Jurkat, Clone E6-1 (cell line): ENCODE data around the gene MRPS23.
A peak's percentile ranks its signal among the peaks of the same experiment; 100 is the strongest.
"Not testable (repeated sequence)": the region's sequence is repeated elsewhere in the genome, so short reads cannot be mapped to it uniquely, and the experiment has no call there.

ENCODE experiments used
- DNase-seq: peaks from one replicate; pipeline ENCODE4 v3.0.0-alpha.2; 2011; ENCODE audit warnings: low read depth, low spot score
- H3K4me3 ChIP-seq: 2 replicates; pipeline ENCODE4 v1.5.1; 2011; ENCODE audit warnings: mild to moderate bottlenecking, low read length, control low read depth, moderate library complexity

Gene MRPS23

GRCh38 chr17:57852092-57852954 lies 2.5 kb upstream of the MRPS23 start:
- no peak for DNase-seq
- no peak overlapping the region for H3K4me3 ChIP-seq

GRCh38 chr17:57849163-57849873 lies 526 bp downstream of the MRPS23 start:
- peak overlapping the region; percentile 100 for H3K4me3 ChIP-seq
- DNase-seq: no peak

- H3K4me3 ChIP-seq, DNase-seq: not testable (repeated sequence)
These were observed 3.5 kb downstream of the MRPS23 start for GRCh38 chr17:57846056-57846945.

GRCh38 chr17:57842280-57842679 lies 7.6 kb downstream of the MRPS23 start:
- no peak overlapping the region for H3K4me3 ChIP-seq
- DNase-seq: no peak

DNA sequence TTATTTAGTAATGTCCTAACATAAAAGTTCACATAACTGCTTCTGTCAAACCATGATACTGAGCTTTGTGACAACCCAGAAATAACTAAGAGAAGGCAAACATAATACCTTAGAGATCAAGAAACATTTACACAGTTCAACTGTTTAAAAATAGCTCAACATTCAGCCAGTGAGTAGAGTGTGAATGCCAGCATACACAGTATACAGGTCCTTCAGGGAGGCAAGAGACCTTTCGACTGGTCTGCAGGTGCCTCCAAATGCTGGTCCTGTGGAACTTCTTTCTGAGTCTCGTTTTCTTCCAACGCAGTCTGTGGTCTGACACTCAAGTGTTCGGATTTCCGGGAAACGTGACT lies 10.3 kb downstream of the MRPS23 start:
- H3K4me3 ChIP-seq: no peak overlapping the region
- no peak for DNase-seq

GRCh38 chr17:57838857-57839570 lies 10.8 kb downstream of the MRPS23 start:
- DNase-seq: no peak
- no peak overlapping the region for H3K4me3 ChIP-seq

DNA sequence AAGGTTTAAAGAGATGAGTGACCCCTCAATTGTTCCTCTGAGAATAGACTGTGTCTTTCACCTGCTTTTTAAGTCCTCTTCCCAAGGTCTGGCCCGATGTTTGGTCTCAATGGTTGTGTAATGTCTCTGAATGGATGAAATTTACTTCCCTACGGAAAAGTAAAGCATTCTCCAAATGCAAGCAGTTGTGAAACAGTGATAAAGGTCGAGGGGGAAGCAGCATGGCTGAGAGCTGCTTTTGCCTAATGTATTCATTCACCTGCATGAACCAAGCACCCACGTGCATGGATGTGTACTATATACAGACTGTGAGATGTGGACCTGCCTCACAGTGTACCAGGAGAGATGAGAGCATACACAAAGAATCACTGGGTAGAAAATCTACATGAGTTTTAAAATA lies 11.4 kb downstream of the MRPS23 start:
- no peak overlapping the region for H3K4me3 ChIP-seq
- no peak for DNase-seq

- no peak for DNase-seq
- H3K4me3 ChIP-seq: no peak overlapping the region
These were observed 14.4 kb downstream of the MRPS23 start for GRCh38 chr17:57835333-57835900.

GRCh38 chr17:57834146-57834741 lies 15.6 kb downstream of the MRPS23 start:
- H3K4me3 ChIP-seq: no peak overlapping the region
- peak; percentile 35 for DNase-seq

- DNase-seq: peak; percentile 60
- no peak overlapping the region for H3K4me3 ChIP-seq
These were observed 16.5 kb downstream of the MRPS23 start for GRCh38 chr17:57833179-57833939.

DNA sequence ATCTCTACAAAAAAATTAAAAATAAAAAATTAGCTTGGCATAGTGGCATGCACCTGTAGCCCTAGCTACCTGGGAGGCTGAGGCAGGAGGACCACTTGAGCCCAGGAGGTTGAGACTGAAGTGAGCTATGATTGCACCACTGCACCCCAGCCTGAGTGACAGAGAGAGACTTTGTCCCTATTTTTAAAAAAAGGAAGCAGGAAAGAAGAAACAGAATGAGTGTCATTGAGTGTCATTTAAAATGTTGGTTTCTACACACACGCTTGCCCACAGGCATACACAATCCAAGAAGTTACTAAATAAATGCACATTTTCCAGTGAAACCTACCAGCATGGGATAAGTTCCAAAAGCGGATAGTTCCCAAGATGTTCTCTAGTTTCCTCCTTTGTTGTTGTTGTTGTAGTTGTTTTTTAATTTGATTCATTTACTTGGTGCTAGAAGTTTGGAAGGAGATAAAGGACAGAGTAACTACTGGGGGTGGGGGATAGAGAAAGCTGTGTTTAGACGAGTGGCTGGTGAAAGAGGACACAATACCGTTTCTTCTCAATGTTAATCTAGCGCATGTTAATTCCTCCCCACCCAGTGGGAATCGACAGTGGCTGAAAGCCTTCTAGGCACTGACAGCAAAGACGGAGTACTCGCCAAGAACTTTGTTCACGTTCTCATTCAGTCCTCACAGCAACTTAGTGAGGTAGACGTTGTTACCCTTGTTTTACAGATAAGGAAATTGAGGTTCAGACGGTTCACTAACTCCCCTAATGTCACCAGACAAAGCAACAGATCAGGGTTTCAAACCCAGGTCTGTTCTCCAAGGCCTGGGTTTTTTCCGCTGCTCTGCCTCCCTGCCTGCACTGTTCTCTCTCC lies 17.3 kb downstream of the MRPS23 start:
- no peak for DNase-seq
- no peak overlapping the region for H3K4me3 ChIP-seq

DNA sequence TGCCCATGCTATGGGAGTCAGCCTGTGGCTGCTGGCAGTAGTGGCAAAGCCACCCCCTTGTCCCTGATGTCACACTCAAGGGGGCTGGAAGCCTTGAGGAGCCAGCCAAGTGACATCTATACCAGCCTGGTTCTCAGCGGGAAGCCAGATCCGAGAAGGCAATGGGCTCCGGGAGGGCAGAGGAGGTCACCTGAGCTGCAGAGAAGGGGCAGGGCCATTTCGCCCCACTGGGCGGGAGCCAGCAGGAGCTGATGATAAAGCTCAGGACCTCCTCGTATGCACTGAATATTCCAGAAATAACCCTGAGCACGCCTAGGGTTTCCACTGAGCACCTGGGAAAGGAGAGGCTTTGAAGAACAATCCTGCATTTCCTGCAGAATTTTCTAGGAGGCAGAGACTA lies 19.0 kb downstream of the MRPS23 start:
- no peak for DNase-seq
- H3K4me3 ChIP-seq: no peak overlapping the region

DNA sequence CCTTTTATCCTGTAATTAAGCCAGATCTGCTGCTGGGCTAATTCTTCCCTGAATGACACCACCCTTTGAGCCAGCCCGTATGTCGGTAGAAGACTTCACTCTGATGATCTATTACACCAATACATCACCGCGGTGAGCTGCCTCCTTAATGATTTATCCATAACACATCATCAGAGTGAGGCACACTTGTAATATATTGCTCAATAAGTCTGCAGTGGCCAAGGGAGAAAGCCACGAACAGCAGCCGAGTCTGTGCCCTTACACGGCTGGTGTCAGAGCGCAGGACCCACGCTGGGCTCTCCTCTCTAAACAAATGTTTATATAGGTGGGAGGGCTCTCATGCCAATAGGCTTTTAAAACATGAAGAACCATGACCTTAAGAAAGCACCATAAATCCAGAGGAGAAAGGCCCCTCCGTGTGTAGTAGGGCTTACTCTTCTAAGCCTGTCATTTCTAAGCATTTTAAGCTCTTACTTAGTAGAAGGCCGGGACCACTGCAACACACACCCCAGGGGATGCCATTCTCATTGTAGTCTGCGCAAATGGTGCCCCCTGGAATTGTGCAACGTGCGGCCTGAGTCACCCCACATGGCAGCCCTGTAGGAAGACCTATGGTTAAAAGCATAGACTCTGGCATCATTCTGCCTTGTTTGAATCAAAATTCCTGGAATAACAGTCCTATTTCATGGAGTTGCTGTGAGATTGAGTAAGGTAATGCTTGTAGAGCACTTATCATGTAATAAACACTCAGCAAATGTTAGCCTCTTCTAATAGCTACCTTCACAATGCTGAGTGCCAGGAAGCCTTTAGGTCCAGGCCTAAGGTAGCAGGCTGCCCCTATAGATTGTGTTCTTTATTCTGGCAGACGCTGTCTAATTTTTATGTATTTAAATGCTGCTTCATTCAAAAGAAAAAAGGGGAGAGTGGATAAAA lies 26.1 kb downstream of the MRPS23 start:
- H3K4me3 ChIP-seq: no peak overlapping the region
- DNase-seq: no peak

DNA sequence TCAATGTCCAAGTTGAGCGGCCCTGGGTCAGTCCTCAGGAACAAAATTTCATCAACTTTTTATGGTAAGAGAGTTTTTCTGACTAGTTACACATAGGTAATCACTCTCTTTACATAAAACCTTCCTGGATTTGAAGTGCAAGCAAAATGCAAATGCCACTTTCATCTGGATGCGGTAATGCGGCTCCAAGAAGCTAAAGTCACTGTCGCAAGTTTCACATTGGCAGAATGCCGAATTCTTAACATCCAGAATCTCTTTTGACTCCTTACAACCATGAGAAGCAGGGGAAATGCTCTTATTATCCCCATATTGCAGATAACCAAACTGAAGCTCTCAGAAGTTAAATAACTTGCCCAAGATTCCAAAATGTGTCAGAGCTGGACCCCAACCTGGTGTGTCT lies 30.0 kb downstream of the MRPS23 start:
- DNase-seq: no peak
- no peak overlapping the region for H3K4me3 ChIP-seq

DNA sequence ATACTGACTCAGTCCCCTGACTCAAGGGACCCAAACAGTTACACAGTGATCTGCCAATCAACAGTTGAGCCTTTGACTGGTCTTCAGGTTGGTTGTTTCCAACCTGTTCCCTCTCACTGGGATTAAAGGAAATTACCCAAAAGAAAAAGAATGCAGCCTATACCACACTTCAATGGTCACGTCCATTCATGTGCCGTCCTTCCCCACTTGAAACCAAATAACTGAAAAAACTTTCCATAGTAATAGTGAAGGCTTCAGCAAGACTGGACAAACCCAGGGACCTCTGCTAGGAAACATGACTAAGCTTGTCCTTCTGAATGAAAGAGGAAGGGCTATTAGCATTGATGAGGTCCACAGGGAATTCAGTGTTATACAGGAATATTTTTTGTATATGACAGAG lies 30.6 kb downstream of the MRPS23 start:
- DNase-seq: no peak
- no peak overlapping the region for H3K4me3 ChIP-seq

DNA sequence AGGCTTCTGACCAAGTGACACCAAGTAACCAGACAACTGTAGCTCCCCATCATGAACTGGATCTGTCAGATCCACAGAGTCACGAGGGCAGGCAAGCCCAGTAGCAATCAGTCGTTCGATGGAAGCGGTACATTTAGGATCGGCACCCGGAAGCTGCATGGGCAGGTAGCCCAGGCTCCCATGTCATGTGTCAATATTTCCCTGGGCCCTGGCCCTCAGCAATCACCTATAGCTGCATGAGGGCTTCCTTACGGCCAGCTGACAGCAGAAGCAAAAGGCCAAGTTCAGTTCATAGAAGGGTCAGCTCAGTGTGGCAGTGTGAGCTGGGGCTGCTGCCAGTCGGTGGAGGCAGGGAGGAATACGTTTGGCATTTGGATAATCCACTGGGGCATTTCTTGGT lies 31.8 kb downstream of the MRPS23 start:
- no peak overlapping the region for H3K4me3 ChIP-seq
- DNase-seq: no peak
